Right lobe of liver (tissue), 6 donors: ENCODE measurements around the gene VMP1. TPM values are rescaled to one million over a fixed set of nuclear protein-coding genes. Genes with fewer than 3 reads are reported as not detected.
A peak's percentile ranks its signal among the peaks of the same experiment; 100 is the strongest.

Experiments
- ATAC-seq, 4 donors: fragments of 200-7000 bp; cut with Tn5 transposase; one replicate each; pipeline ENCODE4 v1.9.1; 2020; ENCODE audit warnings: mild to moderate bottlenecking in 4 of 4, moderate library complexity in 4 of 4
- DNase-seq, 3 donors: peaks; one replicate each; pipeline ENCODE4 v3.0.0-alpha.2; 2020
- H3K27ac ChIP-seq, 3 donors: fragments of 200-600 bp; one replicate each; pipeline ENCODE4 v1.8.0; 2022
- H3K27me3 ChIP-seq, 2 donors: fragments of 200-600 bp; one replicate each; pipeline ENCODE4 v1.8.0; 2022
- H3K36me3 ChIP-seq, 4 donors: fragments of 200-600 bp; sonication (generic) in 1 of 4; one replicate each; pipeline versions ENCODE4 v1.5.1 to v1.8.0; 2017 to 2022; ENCODE audit warnings: control low read depth in 1 of 4
- H3K4me1 ChIP-seq, 4 donors: fragments of 200-600 bp; sonication (generic) in 1 of 4; one replicate each; pipeline versions ENCODE4 v1.5.1 to v1.8.0; 2017 to 2022; ENCODE audit warnings: control low read depth in 1 of 4
- H3K4me3 ChIP-seq, 3 donors: fragments of 200-600 bp; one replicate each; pipeline ENCODE4 v1.8.0; 2022
- H3K9me3 ChIP-seq, 4 donors: fragments of 200-600 bp; sonication (generic) in 1 of 4; one replicate each; pipeline versions ENCODE4 v1.5.1 to v1.8.0; 2017 to 2022; ENCODE audit warnings: control low read depth in 1 of 4
- POLR2A ChIP-seq: fragments of 450-650 bp; IDR thresholded peaks from one replicate; pipeline ENCODE4 v1.6.1; 2017; ENCODE audit warnings: antibody characterized with exemption, mild to moderate bottlenecking
- WGBS: methylation state at CpG from one replicate; pipeline ENCODE4 v1.1.6; 2018; ENCODE audit warnings: low coverage, low lambda C conversion rate; ENCODE audit not compliant: insufficient coverage; ENCODE audit errors: missing lambda C conversion rate; 5-methylcytosine and 5-hydroxymethylcytosine counted together
- intact Hi-C, 2 donors: fragments of 100-400 bp; cut with DNase I; formaldehyde crosslinking; loops; one replicate each; pipeline versions ENCODE4 v1.11.2 to v1.14.1; 2022
- total RNA-seq, 6 experiments: library from RNA; depleted of rRNA in 2 of 6; stranded (reverse); fragments of >200 nt in 2 of 6; fragmentation: NEBNext Ultra II Directional in 3 of 6; extraction: Animal tissue kit (Norgen Biotek cat#: 25700) in 3 of 6; gene quantifications; one replicate each; pipeline versions ENCODE4 v1.1.0 to v1.2.4, GENCODE V29; 2016 to 2023
- TF ChIP-seq, protein P1 (sequence below), 4 donors: fragments of 200-600 bp in 3 of 4; fragments of 450-650 bp in 1 of 4; IDR thresholded peaks; one replicate each; pipeline versions ENCODE4 v1.5.1 to v1.8.0; 2016 to 2022; ENCODE audit warnings: antibody characterized with exemption in 4 of 4, mild to moderate bottlenecking in 2 of 4
- donor health status: DM: no; HTN: yes; CAD: no.
- donor health status: DM: no; HTN: no; CAD: no.
- donor health status: DM: no; HTN: no; CAD: no.
- donor health status: DM: no; HTN: yes; CAD: no.
- donor health status: DM: no; HTN: yes; CAD: no.

VMP1 gene
- total RNA-seq, 6 experiments from 2014 or later, result 56.9 to 247 (median 160) TPM

DNA sequence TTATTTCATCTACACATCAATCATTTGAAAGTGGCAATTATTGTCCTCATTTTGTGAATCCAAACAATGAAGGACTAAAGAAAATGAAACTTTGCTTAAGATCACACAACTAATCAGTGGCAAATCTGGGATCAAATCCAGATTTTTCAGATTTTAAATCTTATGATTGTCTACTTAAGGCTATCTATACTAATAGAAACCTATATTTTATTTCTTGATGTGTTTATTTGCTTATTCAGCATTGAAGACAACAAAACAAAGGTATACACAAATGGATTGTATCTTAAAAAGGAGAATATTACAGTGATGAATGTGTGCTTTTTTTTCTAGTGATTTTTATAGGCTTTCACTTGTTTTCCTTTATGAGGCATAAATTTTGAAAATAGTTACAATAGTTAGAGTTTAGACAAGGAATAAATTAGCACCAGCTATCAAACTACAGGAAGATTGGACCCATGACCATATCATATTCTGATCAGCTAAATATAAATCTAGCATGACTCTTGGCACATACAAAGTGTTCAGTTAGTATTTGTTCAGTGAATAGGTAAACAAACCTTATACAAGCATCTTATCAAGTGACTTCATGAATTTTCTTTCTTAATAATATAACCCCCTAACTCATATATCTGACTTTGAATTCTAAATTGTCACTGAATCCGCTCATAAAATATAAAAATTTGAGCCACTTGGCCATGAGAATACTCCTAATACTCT lies 20.5 kb downstream of the VMP1 start:
- TF ChIP-seq POLR2A, result no peak
- TF ChIP-seq, protein P1, sequence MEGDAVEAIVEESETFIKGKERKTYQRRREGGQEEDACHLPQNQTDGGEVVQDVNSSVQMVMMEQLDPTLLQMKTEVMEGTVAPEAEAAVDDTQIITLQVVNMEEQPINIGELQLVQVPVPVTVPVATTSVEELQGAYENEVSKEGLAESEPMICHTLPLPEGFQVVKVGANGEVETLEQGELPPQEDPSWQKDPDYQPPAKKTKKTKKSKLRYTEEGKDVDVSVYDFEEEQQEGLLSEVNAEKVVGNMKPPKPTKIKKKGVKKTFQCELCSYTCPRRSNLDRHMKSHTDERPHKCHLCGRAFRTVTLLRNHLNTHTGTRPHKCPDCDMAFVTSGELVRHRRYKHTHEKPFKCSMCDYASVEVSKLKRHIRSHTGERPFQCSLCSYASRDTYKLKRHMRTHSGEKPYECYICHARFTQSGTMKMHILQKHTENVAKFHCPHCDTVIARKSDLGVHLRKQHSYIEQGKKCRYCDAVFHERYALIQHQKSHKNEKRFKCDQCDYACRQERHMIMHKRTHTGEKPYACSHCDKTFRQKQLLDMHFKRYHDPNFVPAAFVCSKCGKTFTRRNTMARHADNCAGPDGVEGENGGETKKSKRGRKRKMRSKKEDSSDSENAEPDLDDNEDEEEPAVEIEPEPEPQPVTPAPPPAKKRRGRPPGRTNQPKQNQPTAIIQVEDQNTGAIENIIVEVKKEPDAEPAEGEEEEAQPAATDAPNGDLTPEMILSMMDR (IDR thresholded peaks at IDR 0.05), result no peak
- DNase-seq (no peak), ATAC-seq (peak; percentile 16 to 51 (median 32))
- Histone ChIP-seq H3K27ac (peak overlapping the region in 1 of 3 donors; percentile 39), H3K9me3 (no peaks in the 10 kb centered on the region), H3K4me1 (peaks cover 0 to 47% (median 8%) of the 10 kb centered on the region in 4 donors), H3K4me3 (no peak overlapping the region), H3K27me3 (no peaks in the 10 kb centered on the region), H3K36me3 (no peaks in the 10 kb centered on the region)
- intact Hi-C loops, result no loop called here
- WGBS, result 94% methylated on average over 1 of the region's 1 CpG

DNA sequence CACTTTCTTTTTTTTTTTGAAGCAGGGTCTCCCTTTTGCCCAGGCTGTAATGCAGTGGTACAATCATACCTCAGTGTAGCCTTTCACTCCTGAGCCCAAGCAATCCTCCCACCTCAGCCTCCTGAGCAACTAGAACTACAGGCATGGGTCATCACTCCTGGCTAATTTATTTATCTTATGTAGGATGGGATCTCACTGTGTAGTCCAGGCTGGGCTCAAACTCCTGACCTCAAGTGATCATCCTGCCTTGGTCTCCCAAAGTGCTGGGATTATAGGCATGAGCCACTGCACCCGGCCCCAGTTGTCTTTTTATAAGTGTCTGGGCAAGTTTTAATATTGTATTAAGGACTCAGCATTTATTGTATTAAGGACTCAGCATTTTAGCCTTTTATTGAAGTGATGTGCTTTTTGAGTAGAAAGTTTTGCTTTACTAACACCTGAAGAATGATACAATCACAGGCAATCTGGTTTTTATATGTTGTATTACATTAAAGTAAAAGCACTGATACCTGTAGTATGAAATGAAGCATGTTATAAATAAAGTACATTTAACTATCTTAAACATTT lies 22.9 kb downstream of the VMP1 start:
- DNase-seq (no peak), ATAC-seq (no peak)
- no peak for TF ChIP-seq POLR2A
- TF ChIP-seq, protein P1 (IDR thresholded peaks at IDR 0.05), result no peak
- Histone ChIP-seq H3K27me3 (no peaks in the 10 kb centered on the region), H3K27ac (peak overlapping the region in 2 of 3 donors; percentile 37 to 54), H3K4me1 (peaks cover 0 to 33% (median 6%) of the 10 kb centered on the region in 4 donors), H3K4me3 (no peak overlapping the region), H3K9me3 (no peaks in the 10 kb centered on the region), H3K36me3 (peaks cover 0 to 1% (median 0%) of the 10 kb centered on the region in 4 donors)
- intact Hi-C loops, result no loop called here
- 100% methylated on average over 1 of the region's 1 CpG for WGBS

DNA sequence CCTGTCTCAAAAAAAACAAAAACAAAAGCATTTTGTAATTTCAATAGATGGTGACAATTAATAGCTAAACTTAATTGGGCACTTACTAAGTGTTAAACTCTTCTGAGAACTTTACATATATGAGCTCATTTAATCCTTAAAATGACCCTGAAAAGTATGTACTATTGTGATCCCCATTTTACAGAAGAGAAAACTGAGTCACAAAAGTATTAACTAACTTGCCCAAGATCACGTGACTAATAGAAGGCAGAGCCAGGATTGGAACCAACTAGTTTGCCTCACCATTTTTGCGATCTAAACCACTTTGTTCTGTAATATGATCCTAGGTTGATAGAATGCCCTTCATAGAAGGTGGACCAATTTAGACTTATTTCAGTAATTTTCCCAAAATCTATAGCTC lies 26.2 kb downstream of the VMP1 start:
- no peak for ATAC-seq
- H3K27ac ChIP-seq, result no peak overlapping the region
- DNase-seq, result no peak
- H3K4me1 ChIP-seq, result peaks cover 0 to 12% (median 2%) of the 10 kb centered on the region in 4 donors
- intact Hi-C loops, result no loop called here
- no peak for TF ChIP-seq POLR2A
- TF ChIP-seq, protein P1 (IDR thresholded peaks at IDR 0.05), result no peak
- peaks cover 0 to 10% (median 5%) of the 10 kb centered on the region in 4 donors for H3K36me3 ChIP-seq
- no peaks in the 10 kb centered on the region for H3K9me3 ChIP-seq
- no peaks in the 10 kb centered on the region for H3K27me3 ChIP-seq
- H3K4me3 ChIP-seq, result no peak overlapping the region
- 96% methylated on average over 2 of the region's 2 CpGs for WGBS

DNA sequence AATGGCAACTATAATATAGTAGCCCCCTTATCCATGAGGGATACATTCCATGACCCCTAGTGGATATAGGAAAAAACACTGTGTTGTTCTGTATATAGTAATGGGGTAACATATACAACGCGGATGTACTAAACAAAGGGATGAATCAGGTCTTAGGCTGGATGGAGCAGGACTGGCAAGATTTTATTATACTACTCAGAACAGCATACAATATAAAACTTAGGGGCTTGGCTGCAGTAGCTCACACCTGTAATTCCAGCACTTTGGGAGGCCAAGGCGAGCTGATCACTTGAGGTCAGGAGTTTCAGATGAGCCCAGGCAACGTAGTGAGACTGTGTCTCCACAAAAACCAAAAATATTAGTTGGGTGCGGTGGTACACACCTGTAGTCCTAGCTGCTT lies 26.8 kb downstream of the VMP1 start:
- no peaks in the 10 kb centered on the region for H3K27me3 ChIP-seq
- H3K36me3 ChIP-seq, result peaks cover 0 to 15% (median 5%) of the 10 kb centered on the region in 4 donors
- ATAC-seq, result no peak
- H3K4me3 ChIP-seq, result no peak overlapping the region
- no peak overlapping the region for H3K27ac ChIP-seq
- peaks cover 0 to 7% (median under 1%) of the 10 kb centered on the region in 4 donors for H3K4me1 ChIP-seq
- intact Hi-C loops, result no loop called here
- H3K9me3 ChIP-seq, result no peaks in the 10 kb centered on the region
- TF ChIP-seq, protein P1 (IDR thresholded peaks at IDR 0.05), result no peak
- TF ChIP-seq POLR2A, result no peak
- no peak for DNase-seq
- 96% methylated on average over 5 of the region's 5 CpGs for WGBS
